ENCODE data around the gene LGALS12.

Gene LGALS12

DNA sequence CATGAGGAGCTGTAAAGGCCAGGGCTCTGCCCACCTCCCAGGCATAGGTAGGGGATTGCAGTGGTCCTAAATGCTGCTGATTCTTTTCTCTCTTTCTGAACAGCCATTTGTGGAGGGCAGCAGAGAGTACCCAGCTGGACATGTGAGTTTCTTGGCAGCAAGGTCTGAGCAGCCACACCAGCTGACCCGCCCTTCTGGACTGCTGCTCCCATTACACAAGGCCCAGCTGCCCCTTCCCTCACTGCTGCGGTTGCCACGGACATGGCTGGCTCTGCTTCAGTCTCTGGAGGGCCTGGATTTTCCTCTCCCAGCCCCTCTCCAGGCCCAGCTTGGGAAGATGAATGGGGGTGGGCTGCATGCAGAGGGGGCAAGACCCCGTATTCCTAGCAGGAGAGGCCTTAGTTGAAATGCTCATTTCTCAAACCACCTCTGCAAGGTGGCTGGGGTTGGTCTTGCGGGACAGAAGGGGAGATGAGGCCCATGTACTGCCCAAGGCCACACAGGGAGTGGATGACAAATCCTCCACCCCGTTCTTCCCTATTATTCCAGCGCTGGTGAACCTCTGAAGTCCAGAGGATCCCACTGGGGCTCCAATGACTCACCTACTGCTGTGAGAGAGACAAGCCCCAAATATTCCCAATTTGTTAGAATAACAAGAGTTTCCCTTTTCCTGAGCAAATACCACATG lies 4.6 kb downstream of the LGALS12 start:
- H3K4me3 ChIP-seq (ENCODE audit: low read depth, low read length), result no peak overlapping the region
- TF ChIP-seq, protein P1, sequence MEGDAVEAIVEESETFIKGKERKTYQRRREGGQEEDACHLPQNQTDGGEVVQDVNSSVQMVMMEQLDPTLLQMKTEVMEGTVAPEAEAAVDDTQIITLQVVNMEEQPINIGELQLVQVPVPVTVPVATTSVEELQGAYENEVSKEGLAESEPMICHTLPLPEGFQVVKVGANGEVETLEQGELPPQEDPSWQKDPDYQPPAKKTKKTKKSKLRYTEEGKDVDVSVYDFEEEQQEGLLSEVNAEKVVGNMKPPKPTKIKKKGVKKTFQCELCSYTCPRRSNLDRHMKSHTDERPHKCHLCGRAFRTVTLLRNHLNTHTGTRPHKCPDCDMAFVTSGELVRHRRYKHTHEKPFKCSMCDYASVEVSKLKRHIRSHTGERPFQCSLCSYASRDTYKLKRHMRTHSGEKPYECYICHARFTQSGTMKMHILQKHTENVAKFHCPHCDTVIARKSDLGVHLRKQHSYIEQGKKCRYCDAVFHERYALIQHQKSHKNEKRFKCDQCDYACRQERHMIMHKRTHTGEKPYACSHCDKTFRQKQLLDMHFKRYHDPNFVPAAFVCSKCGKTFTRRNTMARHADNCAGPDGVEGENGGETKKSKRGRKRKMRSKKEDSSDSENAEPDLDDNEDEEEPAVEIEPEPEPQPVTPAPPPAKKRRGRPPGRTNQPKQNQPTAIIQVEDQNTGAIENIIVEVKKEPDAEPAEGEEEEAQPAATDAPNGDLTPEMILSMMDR (IDR thresholded peaks at IDR 0.05; ENCODE audit: low read depth, low read length, missing control alignments), result no peak
- DNase-seq (ENCODE audit: low read depth), result no peak

DNA sequence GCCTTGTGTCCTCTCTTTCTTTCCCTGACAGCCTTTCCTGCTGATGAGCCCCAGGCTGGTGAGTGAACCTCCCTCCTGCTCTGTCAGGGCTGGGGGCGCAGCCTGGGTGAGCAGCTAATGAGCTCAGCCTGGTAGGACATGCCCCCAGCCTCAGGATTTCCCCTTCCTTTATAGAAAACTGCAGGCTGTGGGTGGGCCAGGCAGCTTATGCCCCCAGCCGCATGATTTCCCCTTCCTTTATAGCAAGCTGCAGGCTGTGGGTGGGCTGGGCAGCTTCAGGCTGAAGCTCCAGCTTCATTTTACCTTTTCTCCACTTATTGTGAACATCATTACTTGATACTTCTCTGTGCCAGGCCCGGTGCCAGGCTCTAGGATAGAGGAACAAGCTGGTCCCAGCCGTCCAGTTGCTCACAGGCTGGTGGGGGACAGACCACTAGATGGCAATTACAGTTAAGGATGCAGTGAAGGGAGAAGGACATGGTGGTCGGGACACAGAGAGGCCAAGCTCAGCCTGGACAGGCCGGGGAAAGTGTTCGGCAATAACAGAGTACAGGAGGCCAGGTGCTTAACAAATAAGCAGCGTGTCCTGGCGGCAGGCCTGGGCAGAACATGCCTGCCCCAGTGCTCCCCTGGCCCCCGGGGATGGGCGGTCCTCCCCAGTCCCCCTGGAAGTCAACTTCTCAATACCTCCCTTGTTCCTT lies 5.3 kb downstream of the LGALS12 start:
- DNase-seq (ENCODE audit: low read depth), result no peak
- H3K4me3 ChIP-seq (ENCODE audit: low read depth, low read length), result no peak overlapping the region
- TF ChIP-seq, protein P1 (IDR thresholded peaks at IDR 0.05; ENCODE audit: low read depth, low read length, missing control alignments), result no peak

DNA sequence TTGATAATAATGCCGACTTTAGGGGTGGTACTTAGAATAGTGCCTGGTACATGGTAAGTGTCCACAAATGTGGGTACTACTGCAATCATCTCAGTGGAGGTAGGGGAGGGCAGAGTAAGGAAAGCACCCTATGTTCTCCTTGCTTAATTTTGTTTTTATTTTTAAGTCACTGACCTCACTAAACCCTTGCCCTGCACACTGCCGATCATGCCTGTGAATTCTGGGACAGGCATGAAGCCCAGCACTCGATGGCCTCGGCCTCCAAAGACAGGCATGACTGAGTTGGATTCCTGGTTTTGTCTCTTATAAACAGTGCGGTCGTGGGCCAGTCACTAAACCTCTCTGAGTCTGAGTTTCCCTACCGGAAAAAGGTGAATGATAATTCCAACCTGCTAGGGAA lies 6.9 kb downstream of the LGALS12 start:
- TF ChIP-seq, protein P1 (IDR thresholded peaks at IDR 0.05; ENCODE audit: low read depth, low read length, missing control alignments), result no peak
- H3K4me3 ChIP-seq (ENCODE audit: low read depth, low read length), result no peak overlapping the region
- DNase-seq (ENCODE audit: low read depth), result no peak

DNA sequence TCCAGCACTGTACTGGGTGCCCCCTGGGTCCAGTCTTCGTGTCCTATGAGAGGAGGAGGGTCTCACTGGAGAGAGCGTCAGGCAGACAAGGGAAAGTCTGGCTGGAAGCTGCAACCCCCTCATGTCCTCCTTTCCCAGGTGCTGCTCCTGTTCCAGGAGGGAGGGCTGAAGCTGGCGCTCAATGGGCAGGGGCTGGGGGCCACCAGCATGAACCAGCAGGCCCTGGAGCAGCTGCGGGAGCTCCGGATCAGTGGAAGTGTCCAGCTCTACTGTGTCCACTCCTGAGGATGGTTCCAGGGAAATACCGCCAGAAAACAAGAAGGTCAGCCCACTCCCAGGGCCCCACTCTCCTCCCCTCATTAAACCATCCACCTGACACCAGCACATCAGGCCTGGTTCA lies 10.2 kb downstream of the LGALS12 start:
- TF ChIP-seq, protein P1 (IDR thresholded peaks at IDR 0.05; ENCODE audit: low read depth, low read length, missing control alignments), result no peak
- no peak for DNase-seq (ENCODE audit: low read depth)
- H3K4me3 ChIP-seq (ENCODE audit: low read depth, low read length), result no peak overlapping the region

DNA sequence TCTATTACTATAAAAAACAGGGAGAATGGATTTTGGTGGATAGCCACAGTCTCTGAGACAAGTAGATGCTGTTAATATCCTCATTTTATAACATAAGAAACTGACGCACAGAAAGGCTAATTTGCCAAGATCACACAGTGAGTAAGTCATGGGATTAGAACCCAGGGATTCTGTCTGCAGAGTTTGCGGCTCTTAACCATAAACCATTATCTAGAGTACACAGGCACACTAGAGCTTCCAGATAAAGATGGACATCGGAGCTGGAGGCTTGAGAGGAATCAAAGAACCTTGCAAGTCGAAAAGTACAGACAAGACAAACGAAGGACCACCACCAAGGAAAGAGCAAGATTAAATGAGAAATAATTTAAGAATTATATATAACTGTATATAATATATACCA lies 11.3 kb downstream of the LGALS12 start:
- TF ChIP-seq, protein P1 (IDR thresholded peaks at IDR 0.05; ENCODE audit: low read depth, low read length, missing control alignments), result no peak
- DNase-seq (ENCODE audit: low read depth), result no peak
- no peak overlapping the region for H3K4me3 ChIP-seq (ENCODE audit: low read depth, low read length)

DNA sequence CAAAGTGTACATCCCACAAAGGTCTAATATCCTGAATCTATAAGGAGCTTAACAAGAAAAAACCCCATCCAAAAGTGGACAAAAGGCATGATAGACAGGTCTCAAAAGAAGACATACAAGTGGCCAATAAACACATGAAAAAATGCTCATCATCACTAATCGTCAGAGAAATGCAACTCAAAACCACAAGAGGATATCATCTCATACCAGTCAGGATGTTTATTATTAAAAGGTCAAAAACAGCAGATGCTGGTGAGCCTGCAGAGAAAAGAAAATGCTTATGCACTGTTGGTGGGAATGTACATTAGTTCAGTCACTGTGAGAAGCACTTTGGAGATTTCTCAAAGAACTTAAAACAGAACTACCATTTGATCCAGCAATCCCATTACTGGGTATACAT lies 12.7 kb downstream of the LGALS12 start:
- TF ChIP-seq, protein P1 (IDR thresholded peaks at IDR 0.05; ENCODE audit: low read depth, low read length, missing control alignments), result no peak
- H3K4me3 ChIP-seq (ENCODE audit: low read depth, low read length), result no peak overlapping the region
- DNase-seq (ENCODE audit: low read depth), result no peak

Data from GM12864 (cell line).